Fibroblast of the aortic adventitia (primary cell): ENCODE measurements around the gene PPIA. TPM values are rescaled to one million over a fixed set of nuclear protein-coding genes. Genes with fewer than 3 reads are reported as not detected.

ENCODE experiments used
- DNase-seq: peaks from one replicate; pipeline ENCODE4 v3.0.0-alpha.2; 2010; ENCODE audit warnings: low read depth
- H3K4me3 ChIP-seq: 2 replicates; pipeline ENCODE4 v1.5.1; 2011; ENCODE audit warnings: low read depth, mild to moderate bottlenecking, control low read depth, low read length, moderate library complexity
- CTCF ChIP-seq: IDR thresholded peaks from 2 replicates; pipeline ENCODE4 v1.5.1; 2011; ENCODE audit warnings: mild to moderate bottlenecking, low read length, control low read depth, inconsistent platforms; ENCODE audit not compliant: insufficient read depth
- total RNA-seq: library from RNA; depleted of rRNA; stranded (reverse); fragments of >200 nt; gene quantifications from 2 replicates; pipeline ENCODE4 v1.2.3, GENCODE V29; 2012; ENCODE audit warnings: low replicate concordance

PPIA gene
- total RNA-seq, 1 donor = 2,915 TPM

DNA sequence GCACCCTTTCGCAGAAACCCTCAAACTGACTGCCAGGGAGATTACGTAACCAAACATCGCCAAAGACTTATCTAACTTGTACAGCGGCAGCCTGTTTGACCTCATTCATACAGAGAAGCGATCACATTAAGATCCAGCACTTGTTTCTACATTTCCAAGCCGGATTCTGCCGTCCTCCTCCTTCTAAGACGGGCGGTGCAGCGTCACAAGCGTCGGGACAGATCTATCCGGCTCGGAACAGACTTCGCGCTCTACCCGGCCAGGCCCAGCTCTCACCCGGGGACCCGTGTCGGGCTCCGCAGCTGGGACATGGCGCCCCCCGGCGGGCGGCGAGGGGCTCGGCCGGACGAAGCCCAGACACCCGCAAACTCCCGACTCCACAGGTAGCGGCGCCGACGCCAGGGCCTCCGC lies 51.0 kb downstream of the PPIA start:
- H3K4me3 ChIP-seq = peak overlapping the region; percentile 84
- peak; percentile 81 for DNase-seq
- TF ChIP-seq CTCF = peak; percentile 76

- peak; percentile 100 for DNase-seq
- H3K4me3 ChIP-seq = peak within 1 kb of the TSS; percentile 84
- TF ChIP-seq CTCF = no peak
Observed at GRCh38 chr7:44847920-44848634, 51.6 kb downstream of the PPIA start, which contains the start of gene H2AZ2. H2AZ2 (minus strand) TSS chr7:44848087; CDS start chr7:44847971, 116 bp downstream.

GRCh38 chr7:44849259-44849884 lies 52.9 kb downstream of the PPIA start:
- H3K4me3 ChIP-seq = no peak overlapping the region
- no peak for TF ChIP-seq CTCF
- DNase-seq = no peak

GRCh38 chr7:44849885-44850544 lies 53.5 kb downstream of the PPIA start:
- no peak overlapping the region for H3K4me3 ChIP-seq
- DNase-seq = peak; percentile 81
- TF ChIP-seq CTCF = no peak

DNA sequence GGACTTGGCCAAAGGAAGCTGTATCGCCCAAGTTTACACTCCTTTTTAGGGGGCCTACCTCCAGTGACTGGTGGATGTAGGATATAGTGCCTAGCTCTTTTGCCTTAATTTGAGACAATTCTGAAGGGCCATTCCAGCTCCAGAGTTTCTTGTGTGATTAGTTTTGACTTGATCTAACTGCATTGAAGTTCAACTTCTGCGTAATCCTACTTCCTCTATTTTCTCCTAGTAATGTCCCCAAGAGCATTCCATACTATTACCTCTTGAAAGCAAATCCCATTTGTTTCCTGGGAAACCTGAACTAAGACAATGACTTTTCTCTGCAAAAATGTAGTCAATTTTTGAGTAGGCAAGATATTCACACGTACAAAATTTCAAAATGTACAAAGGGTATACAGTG lies 56.1 kb downstream of the PPIA start:
- no peak overlapping the region for H3K4me3 ChIP-seq
- no peak for DNase-seq

More for the DNA sequence above, 56.1 kb downstream of the PPIA start:
- TF ChIP-seq CTCF = no peak

Other genes with a start within 250 kb of the PPIA start
- gene DDX56, start 222.8 kb upstream of the PPIA start, total RNA-seq = 14.6 and 48.4 TPM in 2 replicates
- gene TMED4, start 214.4 kb upstream of the PPIA start, total RNA-seq = 48.3 and 78.5 TPM in 2 replicates
- gene OGDH, start 190.1 kb upstream of the PPIA start, total RNA-seq = 26.2 and 85.6 TPM in 2 replicates
- gene ZMIZ2, start 47.8 kb upstream of the PPIA start, total RNA-seq = 2.9 and 18.3 TPM in 2 replicates
- 69.1 and 122 TPM in 2 replicates for gene H2AZ2, start 51.4 kb downstream of the PPIA start, total RNA-seq
- gene PURB, start 88.8 kb downstream of the PPIA start, total RNA-seq = 10.5 and 27.2 TPM in 2 replicates
- 0.09 TPM in 1 of 2 replicates, not detected in the other for gene MYO1G, start 182.3 kb downstream of the PPIA start, total RNA-seq
- gene CCM2, start 203.5 kb downstream of the PPIA start, total RNA-seq = 20.0 and 42.9 TPM in 2 replicates